Measurements from ENCODE around the gene RAD51B. TPM values are rescaled to one million over a fixed set of nuclear protein-coding genes. Genes with fewer than 3 reads are reported as not detected.

The RAD51B gene
- total and polyA plus RNA-seq, 2 of the 13 experiments (the other 11 are each of a cell fraction or from before 2014, with no cell fraction given) = 7.0 to 9.5 TPM

- H3K4me3 ChIP-seq (replicated peaks in 1 of 3; ENCODE audit: insufficient read depth in 1 of 3, low read depth in 2 of 3, low read length in 3 of 3) = no peak overlapping the region
- H3K27me3 ChIP-seq (ENCODE audit: control insufficient read depth in 1 of 2, insufficient read depth in 2 of 2, low read length in 2 of 2) = no peaks in the 10 kb centered on the region
- H3K79me2 ChIP-seq (ENCODE audit: insufficient read depth, low read length) = no peaks in the 10 kb centered on the region
- ChIA-PET POLR2A (no interaction called here), CTCF (ENCODE audit: low intra/inter-chr PET ratio, low total read pairs) (no interaction called here)
- peaks cover 18% of the 10 kb centered on the region for H3K4me1 ChIP-seq (ENCODE audit: insufficient read depth, low read length)
- no peak overlapping the region for H2AFZ ChIP-seq (ENCODE audit: low read length)
- no peaks in the 10 kb centered on the region for H4K20me1 ChIP-seq (ENCODE audit: insufficient read depth, low read length)
- no peak overlapping the region for H3K4me2 ChIP-seq (ENCODE audit: low read depth, low read length)
- no peak for DNase-seq (ENCODE audit: low spot score)
- WGBS (ENCODE audit: low lambda C conversion rate) = 88% methylated on average over 1 of the region's 1 CpG
- BruUV-seq (replicated peaks) = no TSS peak
- ATAC-seq = no peak
- H3K36me3 ChIP-seq (replicated peaks in 1 of 2; ENCODE audit: control insufficient read depth in 1 of 2, insufficient read depth in 2 of 2, low read length in 2 of 2) = no peaks in the 10 kb centered on the region
- no peak overlapping the region for H3K27ac ChIP-seq (ENCODE audit: extremely low read length, insufficient read depth, low read length)
- peaks cover 22% of the 10 kb centered on the region for H3K9me3 ChIP-seq (ENCODE audit: low read length)
- no peak overlapping the region for H3K9ac ChIP-seq (ENCODE audit: insufficient read depth, low read depth, low read length)
- in situ Hi-C loops (cut with HindIII; ENCODE audit: extremely low pct_ligation_motif_present, low pct_unique_long_range_greater_than_20kb) (no loop called here), intact Hi-C loops (cut with micrococcal nuclease; ENCODE audit: unreplicated experiment) (no loop called here)
- TF ChIP-seq ZNF510 (CRISPR knock-in tag; IDR thresholded peaks at IDR 0.05; ENCODE audit: low read depth) = no peak
- no peak for TF ChIP-seq SSRP1 (CRISPR knock-in tag; IDR thresholded peaks at IDR 0.05)
- no peak for TF ChIP-seq BORCS8-MEF2B (CRISPR knock-in tag; IDR thresholded peaks at IDR 0.05)
- no peak for TF ChIP-seq ZNF570 (CRISPR knock-in tag; IDR thresholded peaks at IDR 0.05; ENCODE audit: borderline replicate concordance)
- TF ChIP-seq ISL2 (CRISPR knock-in tag; IDR thresholded peaks at IDR 0.05) = no peak
- no peak for TF ChIP-seq ZNF460 (CRISPR knock-in tag; IDR thresholded peaks at IDR 0.05; ENCODE audit: borderline replicate concordance)
- TF ChIP-seq CREM (IDR thresholded peaks at IDR 0.05) = no peak
- no peak for TF ChIP-seq CREM (CRISPR knock-in tag; IDR thresholded peaks at IDR 0.05)
- TF ChIP-seq ZNF563 (CRISPR knock-in tag; IDR thresholded peaks at IDR 0.05) = no peak
- no peak for TF ChIP-seq MTA3 (CRISPR knock-in tag; IDR thresholded peaks at IDR 0.05)
- TF ChIP-seq KDM5A (IDR thresholded peaks at IDR 0.05; ENCODE audit: borderline replicate concordance, low read length) = no peak
- TF ChIP-seq TBX3 (IDR thresholded peaks at IDR 0.05; ENCODE audit: borderline replicate concordance) = no peak
- no peak for FAIRE-seq
These were observed 707.8 kb downstream of the RAD51B start for GRCh38 chr14:68527329-68527851.

Data from HepG2 (cell line).